HG02970 (cell line): ENCODE results near the gene MYO6.

Experiments used
- ATAC-seq: cut with Tn5 transposase; IDR thresholded peaks from one replicate; pipeline ENCODE4 v1.9.1; 2021; ENCODE audit warnings: mild to moderate bottlenecking, moderate library complexity, moderate number of reproducible peaks; ENCODE audit not compliant: unreplicated experiment, low FRiP score

The MYO6 gene

GRCh38 chr6:75762063-75762462 lies 13.0 kb downstream of the MYO6 start:
- no peak for ATAC-seq

GRCh38 chr6:75766387-75766786 lies 17.3 kb downstream of the MYO6 start:
- no peak for ATAC-seq

- ATAC-seq = no peak
These were observed 21.8 kb downstream of the MYO6 start for GRCh38 chr6:75770844-75771243.

- ATAC-seq = no peak
These were observed 26.2 kb downstream of the MYO6 start for GRCh38 chr6:75775219-75775618.

- ATAC-seq = no peak
These were observed 27.4 kb downstream of the MYO6 start for GRCh38 chr6:75776461-75776860.

GRCh38 chr6:75778757-75779156 lies 29.7 kb downstream of the MYO6 start:
- ATAC-seq = no peak

- ATAC-seq = no peak
These were observed 37.1 kb downstream of the MYO6 start for GRCh38 chr6:75786152-75786551.

GRCh38 chr6:75788894-75789293 lies 39.9 kb downstream of the MYO6 start:
- no peak for ATAC-seq

- no peak for ATAC-seq
These were observed 42.8 kb downstream of the MYO6 start for GRCh38 chr6:75791881-75792280.

- no peak for ATAC-seq
These were observed 45.4 kb downstream of the MYO6 start for GRCh38 chr6:75794351-75794846.

- ATAC-seq = no peak
These were observed 46.1 kb downstream of the MYO6 start for GRCh38 chr6:75794954-75795739.

GRCh38 chr6:75796723-75797122 lies 47.7 kb downstream of the MYO6 start:
- no peak for ATAC-seq

GRCh38 chr6:75800133-75800532 lies 51.1 kb downstream of the MYO6 start:
- no peak for ATAC-seq

- no peak for ATAC-seq
These were observed 51.9 kb downstream of the MYO6 start for GRCh38 chr6:75800708-75801505.

- no peak for ATAC-seq
These were observed 53.3 kb downstream of the MYO6 start for GRCh38 chr6:75802366-75802765.

- no peak for ATAC-seq
These were observed 59.5 kb downstream of the MYO6 start for GRCh38 chr6:75808507-75808906.

- no peak for ATAC-seq
These were observed 63.5 kb downstream of the MYO6 start for GRCh38 chr6:75812560-75812959.

- no peak for ATAC-seq
These were observed 64.6 kb downstream of the MYO6 start for GRCh38 chr6:75813476-75814250.

GRCh38 chr6:75815756-75816155 lies 66.7 kb downstream of the MYO6 start:
- ATAC-seq = no peak

- ATAC-seq = no peak
These were observed 69.2 kb downstream of the MYO6 start for GRCh38 chr6:75818098-75818855.
